Amniotic epithelial cell (primary cell): ENCODE data around the gene YOD1.
A peak's percentile ranks its signal among the peaks of the same experiment; 100 is the strongest.

ENCODE experiments used
- DNase-seq: peaks from one replicate; pipeline ENCODE4 v3.0.0-alpha.2; 2010; ENCODE audit warnings: low read depth

YOD1 gene

DNA sequence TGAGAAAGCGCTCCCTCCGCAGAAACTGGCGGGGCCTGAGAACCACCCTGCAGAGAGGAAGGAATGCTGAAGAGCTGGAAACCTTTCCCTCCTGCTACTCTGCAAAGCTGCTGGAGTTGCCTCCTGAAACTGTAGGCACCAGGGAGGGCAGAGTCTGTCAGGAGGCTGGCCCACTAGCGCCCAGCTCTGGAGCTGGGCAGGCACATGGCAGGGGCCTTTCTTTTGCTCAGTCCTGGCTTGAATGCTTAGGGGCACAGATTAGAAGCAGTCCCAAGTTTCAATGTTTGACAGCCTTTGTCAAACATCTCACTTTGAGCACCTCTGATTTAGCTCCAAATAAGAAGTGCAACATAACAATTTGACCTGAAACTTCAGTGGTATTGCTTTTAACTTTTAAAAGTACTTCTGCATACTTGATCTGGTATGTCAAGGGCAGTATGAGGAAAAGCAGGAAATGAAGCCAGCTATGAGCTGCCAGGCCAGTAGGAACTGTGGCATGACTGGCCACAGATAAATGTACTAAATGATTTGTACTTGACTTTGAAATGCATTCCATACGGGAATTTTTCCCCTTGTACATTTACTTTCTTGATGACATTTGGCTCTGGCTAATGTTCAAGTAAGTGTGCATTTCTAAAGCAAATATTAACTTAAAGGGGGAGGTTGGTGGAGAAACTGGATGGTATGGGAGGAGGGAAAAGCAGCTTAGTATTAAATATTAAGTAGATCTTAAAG, 25.7 kb downstream of the YOD1 start:
- peak; percentile 83 for DNase-seq

DNA sequence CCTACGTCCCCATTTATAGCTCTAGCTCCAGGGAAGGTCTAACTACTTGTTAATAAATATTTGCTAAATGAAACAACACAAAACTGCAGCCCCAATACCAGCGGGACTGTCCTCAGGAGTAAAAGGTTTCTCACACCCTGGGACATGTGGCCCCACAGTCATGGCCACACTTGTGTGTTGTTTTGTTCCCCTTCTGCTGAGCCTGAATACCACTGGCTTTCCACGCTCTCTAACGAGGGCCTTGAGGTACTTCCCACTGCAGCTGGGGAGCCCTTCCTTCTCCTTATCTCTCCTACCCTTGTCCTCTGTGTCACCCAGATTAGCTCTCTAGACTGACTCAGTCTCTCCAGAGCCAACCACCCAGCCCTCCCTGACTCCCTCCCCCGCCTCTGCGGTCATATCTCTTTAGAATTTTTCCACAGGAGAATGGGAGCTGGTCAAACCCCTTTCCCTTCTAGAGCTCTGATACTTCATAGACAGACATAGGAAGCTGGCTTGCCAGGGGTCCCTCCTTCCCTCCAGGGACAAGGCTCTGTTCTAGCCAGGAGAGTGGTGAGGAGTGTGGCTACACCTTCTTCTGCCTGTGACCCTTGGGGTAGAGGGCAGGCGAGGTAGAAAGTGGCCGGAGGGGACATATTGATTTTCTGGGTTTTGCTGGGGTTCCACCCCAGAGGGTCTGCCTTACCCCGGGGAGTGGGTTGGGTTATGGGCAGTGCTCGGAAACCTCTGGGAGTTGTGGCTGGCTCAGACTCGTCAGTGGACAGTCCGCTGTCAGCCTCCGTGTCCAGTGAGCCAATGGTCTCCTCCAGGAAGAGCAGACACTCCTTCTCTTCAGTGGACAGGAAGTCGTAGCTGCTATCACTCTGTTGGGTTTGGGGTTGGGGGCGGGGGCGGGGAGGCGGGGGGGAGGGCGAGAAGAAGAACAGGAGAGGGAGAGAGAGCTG, 26.5 kb downstream of the YOD1 start:
- DNase-seq = peak; percentile 93

GRCh38 chr1:207022996-207023679, 27.9 kb downstream of the YOD1 start:
- DNase-seq = peak; percentile 14

- no peak for DNase-seq
Observed at GRCh38 chr1:207021876-207022596, 29.0 kb downstream of the YOD1 start.

GRCh38 chr1:207021139-207021861, 29.7 kb downstream of the YOD1 start:
- no peak for DNase-seq

- no peak for DNase-seq
Observed at GRCh38 chr1:207020709-207021107, 30.3 kb downstream of the YOD1 start.

DNA sequence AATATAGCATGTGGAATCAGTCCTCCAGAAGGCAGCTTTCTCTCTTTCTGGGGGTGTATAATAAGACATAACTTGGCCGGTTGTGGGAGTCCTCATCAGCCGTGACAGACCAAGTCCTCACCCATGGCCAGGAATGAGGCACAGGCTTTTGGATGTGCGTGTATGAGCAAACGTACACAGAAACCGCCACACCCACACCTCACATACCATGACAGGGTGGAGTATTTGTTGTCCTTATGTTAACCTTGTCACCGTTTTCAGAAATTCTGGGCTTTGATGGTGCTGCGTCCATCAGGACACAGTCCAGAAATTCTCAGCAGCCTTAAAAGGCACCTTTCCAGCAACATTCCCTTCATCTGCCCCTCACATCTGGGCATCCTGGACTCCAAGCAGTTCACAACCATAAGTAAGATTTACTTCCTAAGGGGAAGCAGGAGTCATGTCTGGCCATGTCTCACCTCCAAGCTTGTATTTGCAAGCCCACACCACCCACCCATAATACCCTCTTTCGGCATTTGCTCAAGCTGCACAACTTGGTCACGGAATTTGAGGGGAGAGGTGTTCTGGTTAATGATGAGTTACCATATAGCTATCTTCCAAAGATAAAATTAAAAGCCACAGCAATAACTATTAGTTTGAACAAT, 30.8 kb downstream of the YOD1 start:
- DNase-seq = no peak

DNA sequence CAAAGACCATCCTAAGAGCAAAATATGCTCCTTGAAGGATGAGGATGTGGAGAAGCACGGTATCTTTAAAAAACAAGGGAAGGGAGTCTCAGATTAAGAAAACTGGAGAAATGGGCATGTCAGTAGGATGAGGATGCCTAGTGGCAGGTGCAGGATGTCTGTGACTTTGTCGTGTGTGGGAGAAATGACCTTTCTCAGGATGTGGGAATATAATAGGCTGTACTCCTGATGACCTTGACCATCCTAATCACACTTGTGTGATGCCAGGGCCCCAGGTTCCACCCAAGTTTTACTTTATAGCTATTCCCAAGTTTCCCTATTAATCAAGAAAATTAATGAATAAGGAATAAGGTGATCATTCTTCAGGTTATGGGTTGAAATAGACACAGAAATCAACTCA, 31.3 kb downstream of the YOD1 start:
- no peak for DNase-seq

- no peak for DNase-seq
Observed at GRCh38 chr1:207019161-207019560, 31.8 kb downstream of the YOD1 start.

- DNase-seq = no peak
Observed at GRCh38 chr1:207018707-207019106, 32.3 kb downstream of the YOD1 start.

GRCh38 chr1:207017615-207018559, 33.1 kb downstream of the YOD1 start:
- no peak for DNase-seq

DNA sequence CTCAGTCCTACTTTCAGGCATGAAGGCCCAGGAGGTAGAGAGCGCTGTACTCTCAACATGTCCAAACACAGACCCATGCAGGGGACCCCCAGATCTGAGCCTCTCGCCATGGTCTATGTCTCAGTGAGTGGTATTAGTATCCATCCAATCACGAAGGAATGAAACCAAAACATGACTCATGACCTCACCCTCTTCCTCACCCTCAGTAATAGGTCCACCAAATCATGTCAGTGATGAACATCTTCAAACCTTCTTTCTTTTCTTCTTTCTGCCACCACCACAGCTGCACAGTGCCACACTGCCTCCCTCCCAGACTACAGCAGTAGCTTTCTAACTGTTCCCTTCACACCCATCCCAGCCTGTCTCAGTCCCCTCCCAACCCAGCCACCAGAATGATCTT, 35.2 kb downstream of the YOD1 start:
- DNase-seq = no peak

DNA sequence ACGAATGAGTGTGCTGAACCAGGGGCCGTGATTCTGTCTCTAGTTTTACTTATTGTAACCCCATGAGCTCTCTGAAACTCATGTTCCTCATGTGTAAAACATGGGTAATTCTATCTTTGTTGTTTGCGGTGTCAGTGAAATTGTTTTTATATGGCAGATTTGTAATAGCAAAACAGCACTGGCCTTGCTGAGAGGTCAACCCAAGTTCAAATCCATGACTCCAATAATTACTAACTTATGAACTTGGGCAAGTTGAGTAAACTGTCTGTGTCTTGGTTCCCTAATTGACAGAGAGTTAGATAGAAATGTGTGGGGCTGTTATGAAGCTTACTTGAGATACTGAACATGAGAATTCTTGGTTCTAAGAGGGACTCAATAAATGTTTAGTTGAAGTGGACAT, 36.3 kb downstream of the YOD1 start:
- DNase-seq = no peak

DNA sequence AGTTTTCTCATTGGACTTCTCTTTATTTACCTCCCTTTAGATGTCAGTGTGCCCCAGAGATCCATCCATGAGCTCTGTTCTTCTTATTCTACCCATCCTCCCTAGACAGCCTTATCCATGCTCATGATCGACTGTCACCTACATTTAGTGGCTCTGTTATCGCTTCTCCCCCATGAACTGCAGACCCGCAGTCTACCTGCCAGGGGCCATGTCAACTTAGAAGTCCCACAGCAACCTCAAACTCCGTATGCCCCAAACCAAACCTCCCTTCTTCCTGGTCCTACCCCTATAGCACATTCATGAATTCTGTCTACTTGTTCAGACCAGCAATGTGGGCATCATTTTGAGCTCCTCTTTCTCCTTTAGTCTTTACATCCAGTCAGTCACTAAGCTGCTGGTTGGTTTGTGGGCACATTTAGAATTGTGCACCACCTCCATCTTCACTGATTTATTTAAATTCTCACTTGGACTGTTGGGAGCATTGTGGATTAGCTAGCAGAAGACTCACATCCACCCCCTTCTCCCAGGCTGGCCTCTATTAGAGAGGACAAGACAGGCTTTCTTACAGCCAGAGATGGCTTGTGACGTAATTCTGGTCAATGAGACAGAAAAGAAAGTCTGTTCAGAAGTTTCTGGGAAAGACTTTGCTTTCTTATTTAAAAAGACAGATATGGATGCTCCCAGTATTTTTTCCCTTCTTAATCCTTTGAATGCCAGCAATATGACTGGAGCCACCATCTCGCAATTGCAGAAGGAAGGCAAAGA, 37.5 kb downstream of the YOD1 start:
- no peak for DNase-seq

DNA sequence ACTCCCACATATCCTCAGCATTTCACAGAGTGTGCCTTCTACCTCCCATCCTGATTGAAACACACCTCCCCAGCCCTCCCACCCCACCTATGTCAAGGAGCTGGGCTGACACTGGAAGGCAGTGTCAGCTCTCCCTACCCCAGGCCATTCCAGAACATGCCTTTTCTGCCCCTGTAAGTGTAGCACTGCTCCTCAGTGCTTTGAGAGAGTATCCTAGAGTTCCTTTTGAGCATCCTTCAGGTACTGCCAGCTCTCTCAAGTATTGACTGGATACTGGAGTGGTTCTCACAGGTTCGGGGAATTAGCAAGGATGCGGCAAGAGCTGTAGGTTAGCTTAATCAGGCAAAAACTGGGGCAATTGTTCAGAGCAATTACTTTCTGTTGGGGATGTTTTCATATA, 40.3 kb downstream of the YOD1 start:
- DNase-seq = no peak

DNA sequence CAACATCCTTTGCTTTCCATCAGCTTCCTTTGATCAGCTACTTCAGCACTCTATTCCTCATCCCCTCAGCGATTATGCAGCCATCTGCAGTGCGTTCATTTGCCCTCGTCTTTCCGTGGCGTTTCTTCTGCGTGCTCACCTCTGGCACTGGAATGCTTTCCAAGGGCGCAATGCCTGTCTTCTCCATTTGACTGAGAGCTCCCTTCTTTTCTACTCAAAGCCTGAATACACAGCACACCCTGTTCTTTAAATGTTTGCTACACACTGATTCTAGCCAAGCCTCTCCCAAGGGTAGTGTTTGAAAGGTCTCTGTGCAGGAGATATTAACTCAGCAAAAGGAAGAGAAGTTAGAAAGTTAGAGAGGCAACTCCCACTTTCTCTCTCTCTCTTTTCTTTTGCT, 41.1 kb downstream of the YOD1 start:
- no peak for DNase-seq

DNA sequence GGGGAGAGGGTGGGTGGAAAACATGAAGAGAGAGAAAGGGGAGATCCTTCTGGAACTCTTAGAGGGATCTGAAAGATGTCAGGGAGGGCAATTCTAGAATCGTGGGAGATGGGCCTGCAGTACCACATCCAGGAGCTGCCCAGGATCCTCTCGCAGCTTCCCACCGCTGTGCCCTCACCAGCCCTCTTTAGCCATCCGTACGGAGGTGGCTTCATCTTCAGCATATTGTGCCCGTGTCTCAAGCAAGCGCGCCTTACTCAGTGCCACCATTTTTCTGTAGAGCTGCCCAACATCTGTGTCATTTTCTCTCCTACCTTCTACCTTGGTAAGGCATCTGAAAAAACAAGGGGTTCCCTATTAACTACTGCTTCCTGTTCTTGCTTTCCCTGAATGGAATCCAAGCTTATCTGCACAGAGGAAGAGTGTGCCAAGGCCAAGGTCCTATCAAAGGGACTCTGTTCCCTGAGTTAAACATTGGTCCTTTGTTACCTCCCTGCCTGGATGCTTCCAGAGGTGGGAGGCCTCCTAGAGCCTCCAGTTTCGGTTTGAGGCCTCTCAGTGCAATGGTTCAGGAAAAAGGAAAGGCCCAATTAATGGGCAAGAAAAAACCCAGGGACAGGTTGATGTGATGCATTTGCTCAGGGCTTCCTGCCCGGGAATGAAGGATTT, 41.7 kb downstream of the YOD1 start:
- no peak for DNase-seq

GRCh38 chr1:207007352-207008033, 43.5 kb downstream of the YOD1 start:
- DNase-seq = peak; percentile 93
